ENCODE results near the gene PAPLN. TPM values are rescaled to one million over a fixed set of nuclear protein-coding genes. Genes with fewer than 3 reads are reported as not detected.

PAPLN gene
- total RNA-seq, 1 experiment from 2014 or later, result 9.6 TPM

- TF ChIP-seq EZH2 (IDR thresholded peaks at IDR 0.05), result no peak
- TF ChIP-seq CEBPB (IDR thresholded peaks at IDR 0.05; ENCODE audit: low read depth), result no peak
- no peak for TF ChIP-seq REST (IDR thresholded peaks at IDR 0.05; ENCODE audit: low read depth)
- TF ChIP-seq SIN3A (IDR thresholded peaks at IDR 0.05; ENCODE audit: low read depth), result no peak
- no peak for TF ChIP-seq YY1 (IDR thresholded peaks at IDR 0.05; ENCODE audit: extremely low read depth, insufficient replicate concordance, low read depth, low read length)
- no peak for TF ChIP-seq RAD21 (IDR thresholded peaks at IDR 0.05; ENCODE audit: low read depth)
These were observed 3.6 kb downstream of the PAPLN start (continued) for GRCh38 chr14:73240816-73241480.

DNA sequence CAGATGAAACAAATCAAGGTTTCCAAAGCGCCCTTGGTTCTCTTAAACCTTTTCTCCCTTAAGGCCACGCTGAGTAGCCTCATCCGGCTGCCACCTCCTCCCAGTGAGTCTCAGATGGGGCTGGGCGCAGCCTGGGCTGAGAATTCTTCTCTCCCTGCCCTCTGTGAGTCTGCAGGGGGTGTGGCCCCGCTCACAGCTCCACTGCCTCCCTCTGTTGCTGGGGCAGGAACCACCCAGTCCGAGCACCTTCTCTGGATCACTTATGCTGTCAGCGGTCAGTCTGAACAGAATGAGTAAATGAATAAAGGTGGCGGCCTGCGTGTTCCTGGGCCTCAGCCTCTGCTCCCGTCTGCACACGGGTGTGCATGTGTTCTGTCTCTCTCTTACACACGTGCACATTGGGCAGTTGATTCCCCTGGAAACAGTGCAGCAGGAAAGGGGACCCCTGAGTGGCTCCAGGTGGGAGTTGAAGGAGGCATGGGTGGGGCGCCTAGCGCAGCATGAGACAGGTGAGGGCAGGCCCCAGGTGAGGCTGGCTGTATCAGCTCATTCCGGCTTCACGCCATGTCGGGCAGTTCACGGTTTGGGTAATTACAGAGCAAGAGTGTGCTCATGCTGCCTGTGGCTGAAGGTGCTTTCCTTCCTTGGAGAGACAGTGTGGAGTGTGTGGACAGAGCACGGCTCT is 4.3 kb downstream of the PAPLN start:
- RAD21 ChIA-PET (ENCODE audit: low non-redundant PET in 1 of 2, low total read pairs in 2 of 2, uncharacterized antibody in 2 of 2, unreplicated experiment in 2 of 2), result no interaction called here
- intact Hi-C loops (cut with micrococcal nuclease), result no loop called here
- Histone ChIP-seq H2AFZ (ENCODE audit: low read depth, low read length, poor library complexity, severe bottlenecking) (no peak overlapping the region), H3K9me3 (ENCODE audit: control insufficient read depth in 1 of 2, insufficient read depth in 1 of 2, low read depth in 1 of 2, low read length in 2 of 2) (no peaks in the 10 kb centered on the region), H3K79me2 (ENCODE audit: insufficient read depth, low read length) (no peaks in the 10 kb centered on the region), H3K4me3 (replicated peaks in 1 of 2; ENCODE audit: low read depth in 1 of 2, low read length in 2 of 2) (no peak overlapping the region), H3K4me1 (ENCODE audit: control insufficient read depth in 1 of 2, insufficient read depth in 2 of 2, low read length in 2 of 2) (peaks cover 9 to 18% of the 10 kb centered on the region in 2 experiments), H4K20me1 (ENCODE audit: insufficient read depth) (no peaks in the 10 kb centered on the region), H3K36me3 (ENCODE audit: control insufficient read depth in 1 of 2, insufficient read depth in 2 of 2, low read length in 2 of 2) (no peaks in the 10 kb centered on the region), H3K27ac (ENCODE audit: low read depth, low read length) (no peak overlapping the region), H3K9me2 (ENCODE audit: insufficient read depth) (no peaks in the 10 kb centered on the region), H3K9ac (ENCODE audit: low read length) (no peak overlapping the region), H3K27me3 (ENCODE audit: insufficient read depth, low read length) (no peaks in the 10 kb centered on the region), H3K4me2 (ENCODE audit: low read length) (no peak overlapping the region)
- ATAC-seq, result no peak
- no peak for DNase-seq (ENCODE audit: low read depth, low spot score)
- CTCF ChIA-PET, result no interaction called here
- no TSS peak for BruUV-seq (replicated peaks)
- POLR2A ChIA-PET, result no interaction called here
- TF ChIP-seq EZH2 (IDR thresholded peaks at IDR 0.05) (no peak), SIN3A (IDR thresholded peaks at IDR 0.05; ENCODE audit: low read depth) (no peak), SRF (IDR thresholded peaks at IDR 0.05; ENCODE audit: low read depth) (no peak), ZFX (IDR thresholded peaks at IDR 0.05) (no peak), TCF7L2 (IDR thresholded peaks at IDR 0.05; ENCODE audit: borderline replicate concordance, extremely low read depth, insufficient read depth, insufficient read length) (no peak), EZH2phosphoT487 (IDR thresholded peaks at IDR 0.05; ENCODE audit: borderline replicate concordance) (no peak), JUND (IDR thresholded peaks at IDR 0.05) (no peak), YY1 (IDR thresholded peaks at IDR 0.05; ENCODE audit: extremely low read depth, insufficient replicate concordance, low read depth, low read length) (no peak), FOSL1 (IDR thresholded peaks at IDR 0.05; ENCODE audit: low read depth) (no peak), POLR2A (IDR thresholded peaks at IDR 0.05; ENCODE audit: borderline replicate concordance, extremely low read depth, insufficient read depth, insufficient read length) (no peak), RAD21 (IDR thresholded peaks at IDR 0.05; ENCODE audit: low read depth) (no peak), POLR2AphosphoS5 (IDR thresholded peaks at IDR 0.05; ENCODE audit: low read depth, low read length) (no peak), SP1 (IDR thresholded peaks at IDR 0.05; ENCODE audit: low read depth) (no peak), CEBPB (IDR thresholded peaks at IDR 0.05; ENCODE audit: low read depth) (no peak), ZNF274 (IDR thresholded peaks at IDR 0.05; ENCODE audit: low read depth, low read length) (no peak), EGR1 (IDR thresholded peaks at IDR 0.05; ENCODE audit: low read depth) (no peak), CBX3 (IDR thresholded peaks at IDR 0.05; ENCODE audit: low read depth) (no peak)
- TF ChIP-seq, protein P1, sequence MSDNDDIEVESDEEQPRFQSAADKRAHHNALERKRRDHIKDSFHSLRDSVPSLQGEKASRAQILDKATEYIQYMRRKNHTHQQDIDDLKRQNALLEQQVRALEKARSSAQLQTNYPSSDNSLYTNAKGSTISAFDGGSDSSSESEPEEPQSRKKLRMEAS (IDR thresholded peaks at IDR 0.05), result no peak
- TF ChIP-seq, protein P2, sequence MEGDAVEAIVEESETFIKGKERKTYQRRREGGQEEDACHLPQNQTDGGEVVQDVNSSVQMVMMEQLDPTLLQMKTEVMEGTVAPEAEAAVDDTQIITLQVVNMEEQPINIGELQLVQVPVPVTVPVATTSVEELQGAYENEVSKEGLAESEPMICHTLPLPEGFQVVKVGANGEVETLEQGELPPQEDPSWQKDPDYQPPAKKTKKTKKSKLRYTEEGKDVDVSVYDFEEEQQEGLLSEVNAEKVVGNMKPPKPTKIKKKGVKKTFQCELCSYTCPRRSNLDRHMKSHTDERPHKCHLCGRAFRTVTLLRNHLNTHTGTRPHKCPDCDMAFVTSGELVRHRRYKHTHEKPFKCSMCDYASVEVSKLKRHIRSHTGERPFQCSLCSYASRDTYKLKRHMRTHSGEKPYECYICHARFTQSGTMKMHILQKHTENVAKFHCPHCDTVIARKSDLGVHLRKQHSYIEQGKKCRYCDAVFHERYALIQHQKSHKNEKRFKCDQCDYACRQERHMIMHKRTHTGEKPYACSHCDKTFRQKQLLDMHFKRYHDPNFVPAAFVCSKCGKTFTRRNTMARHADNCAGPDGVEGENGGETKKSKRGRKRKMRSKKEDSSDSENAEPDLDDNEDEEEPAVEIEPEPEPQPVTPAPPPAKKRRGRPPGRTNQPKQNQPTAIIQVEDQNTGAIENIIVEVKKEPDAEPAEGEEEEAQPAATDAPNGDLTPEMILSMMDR (IDR thresholded peaks at IDR 0.05 in 2 of 3, conservative IDR thresholded peaks at IDR 0.05 in 1 of 3; ENCODE audit: borderline replicate concordance in 1 of 3, insufficient read depth in 1 of 3, low read depth in 2 of 3, low read length in 2 of 3), result no peak
